Breast epithelium (tissue), 3 donors: ENCODE data around the gene ITGB5.

Experiments used
- POLR2A ChIP-seq: fragments of 450-650 bp; IDR thresholded peaks from one replicate; pipeline ENCODE4 v1.6.1; 2016; ENCODE audit warnings: antibody characterized with exemption, mild to moderate bottlenecking, moderate library complexity
- POLR2AphosphoS5 ChIP-seq, 3 donors: sonication (generic); formaldehyde crosslinking; IDR thresholded peaks; one replicate each; pipeline ENCODE4 v1.6.1; 2017; ENCODE audit warnings: antibody characterized with exemption in 3 of 3
- TF ChIP-seq, protein P1 (sequence below), 3 donors: fragments of 450-650 bp; IDR thresholded peaks; one replicate each; pipeline ENCODE4 v1.5.1; 2016 to 2017; ENCODE audit warnings: antibody characterized with exemption in 3 of 3, mild to moderate bottlenecking in 3 of 3, moderate library complexity in 3 of 3

DNA sequence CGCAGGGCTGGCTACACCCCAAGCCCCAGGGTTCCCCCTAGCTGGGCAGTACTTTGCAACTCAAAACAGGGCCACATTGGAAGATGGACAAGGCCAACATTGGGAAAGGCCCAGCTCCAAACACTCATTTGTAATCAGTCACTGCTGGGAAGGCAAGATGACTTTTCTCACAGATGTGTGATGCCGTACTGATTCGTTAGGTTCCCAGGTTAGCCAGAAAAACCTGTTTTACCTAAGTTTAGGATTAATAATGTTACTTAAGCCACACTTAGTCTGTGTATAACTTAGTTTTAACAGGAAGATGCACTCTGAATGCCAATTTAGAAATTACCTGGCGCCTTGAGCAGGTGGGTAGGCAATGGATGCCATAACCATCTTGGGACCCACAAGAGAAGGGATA is 71.0 kb downstream of the ITGB5 start:
- TF ChIP-seq, protein P1, sequence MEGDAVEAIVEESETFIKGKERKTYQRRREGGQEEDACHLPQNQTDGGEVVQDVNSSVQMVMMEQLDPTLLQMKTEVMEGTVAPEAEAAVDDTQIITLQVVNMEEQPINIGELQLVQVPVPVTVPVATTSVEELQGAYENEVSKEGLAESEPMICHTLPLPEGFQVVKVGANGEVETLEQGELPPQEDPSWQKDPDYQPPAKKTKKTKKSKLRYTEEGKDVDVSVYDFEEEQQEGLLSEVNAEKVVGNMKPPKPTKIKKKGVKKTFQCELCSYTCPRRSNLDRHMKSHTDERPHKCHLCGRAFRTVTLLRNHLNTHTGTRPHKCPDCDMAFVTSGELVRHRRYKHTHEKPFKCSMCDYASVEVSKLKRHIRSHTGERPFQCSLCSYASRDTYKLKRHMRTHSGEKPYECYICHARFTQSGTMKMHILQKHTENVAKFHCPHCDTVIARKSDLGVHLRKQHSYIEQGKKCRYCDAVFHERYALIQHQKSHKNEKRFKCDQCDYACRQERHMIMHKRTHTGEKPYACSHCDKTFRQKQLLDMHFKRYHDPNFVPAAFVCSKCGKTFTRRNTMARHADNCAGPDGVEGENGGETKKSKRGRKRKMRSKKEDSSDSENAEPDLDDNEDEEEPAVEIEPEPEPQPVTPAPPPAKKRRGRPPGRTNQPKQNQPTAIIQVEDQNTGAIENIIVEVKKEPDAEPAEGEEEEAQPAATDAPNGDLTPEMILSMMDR (IDR thresholded peaks at IDR 0.05), result no peak
- no peak for TF ChIP-seq POLR2A
- no peak for TF ChIP-seq POLR2AphosphoS5 (IDR thresholded peaks at IDR 0.05)
